HL-60 (cell line): Measurements from ENCODE around the gene NEBL.

ENCODE experiments used
- DNase-seq, 2 experiments: peaks; one replicate each; pipeline ENCODE4 v3.0.0-alpha.2; 2010 to 2020; ENCODE audit warnings: low read depth in 1 of 2, low spot score in 1 of 2
- H3K27ac ChIP-seq: fragments of 250-450 bp; sonication (Bioruptor Pico); replicated peaks from 2 replicates; pipeline ENCODE4 v1.5.1; 2020; ENCODE audit warnings: mild to moderate bottlenecking, moderate library complexity
- H3K27me3 ChIP-seq: fragments of 250-450 bp; sonication (Bioruptor Pico); 2 replicates; pipeline ENCODE4 v1.5.1; 2021; ENCODE audit warnings: mild to moderate bottlenecking, moderate library complexity; ENCODE audit not compliant: insufficient read depth, poor library complexity, severe bottlenecking
- H3K4me3 ChIP-seq: replicated peaks from 2 replicates; pipeline ENCODE4 v1.5.1; 2011; ENCODE audit warnings: mild to moderate bottlenecking, control low read depth, low read length; ENCODE audit not compliant: insufficient read depth
- GABPA ChIP-seq: IDR thresholded peaks from 2 replicates; pipeline ENCODE4 v1.6.1; 2012; ENCODE audit warnings: low read depth
- POLR2AphosphoS5 ChIP-seq: IDR thresholded peaks from 2 replicates; pipeline ENCODE4 v1.6.1; 2012; ENCODE audit warnings: low read depth
- SPI1 ChIP-seq: IDR thresholded peaks from 2 replicates; pipeline ENCODE4 v1.6.1; 2012; ENCODE audit warnings: low read depth, mild to moderate bottlenecking, borderline replicate concordance
- TF ChIP-seq, protein P1 (sequence below): IDR thresholded peaks from 2 replicates; pipeline ENCODE4 v1.6.1; 2012; ENCODE audit warnings: low read depth; ENCODE audit not compliant: insufficient replicate concordance
- TF ChIP-seq, protein P2 (sequence below): IDR thresholded peaks from one replicate; pipeline ENCODE4 v1.5.1; 2011; ENCODE audit warnings: low read length, control low read depth, inconsistent platforms; ENCODE audit not compliant: insufficient read depth

Gene NEBL

DNA sequence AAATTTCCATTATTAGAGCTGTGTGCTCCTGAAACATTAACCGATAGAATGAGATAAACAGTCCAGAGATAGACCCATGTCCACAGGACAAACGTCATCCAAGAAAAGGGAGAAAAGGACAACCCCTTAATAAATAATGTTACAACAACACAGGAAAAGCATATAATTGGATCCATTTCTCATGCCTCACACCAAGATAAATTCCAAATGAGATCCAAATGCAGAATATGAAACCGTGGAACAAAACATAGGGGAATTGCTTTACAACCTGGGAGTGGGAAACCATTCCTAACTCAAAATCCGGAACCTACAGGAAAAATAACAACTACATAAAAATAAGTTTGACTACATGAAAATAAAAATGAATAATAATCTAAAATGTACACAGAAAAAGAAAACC, 22.4 kb upstream of the NEBL start:
- TF ChIP-seq, protein P1, sequence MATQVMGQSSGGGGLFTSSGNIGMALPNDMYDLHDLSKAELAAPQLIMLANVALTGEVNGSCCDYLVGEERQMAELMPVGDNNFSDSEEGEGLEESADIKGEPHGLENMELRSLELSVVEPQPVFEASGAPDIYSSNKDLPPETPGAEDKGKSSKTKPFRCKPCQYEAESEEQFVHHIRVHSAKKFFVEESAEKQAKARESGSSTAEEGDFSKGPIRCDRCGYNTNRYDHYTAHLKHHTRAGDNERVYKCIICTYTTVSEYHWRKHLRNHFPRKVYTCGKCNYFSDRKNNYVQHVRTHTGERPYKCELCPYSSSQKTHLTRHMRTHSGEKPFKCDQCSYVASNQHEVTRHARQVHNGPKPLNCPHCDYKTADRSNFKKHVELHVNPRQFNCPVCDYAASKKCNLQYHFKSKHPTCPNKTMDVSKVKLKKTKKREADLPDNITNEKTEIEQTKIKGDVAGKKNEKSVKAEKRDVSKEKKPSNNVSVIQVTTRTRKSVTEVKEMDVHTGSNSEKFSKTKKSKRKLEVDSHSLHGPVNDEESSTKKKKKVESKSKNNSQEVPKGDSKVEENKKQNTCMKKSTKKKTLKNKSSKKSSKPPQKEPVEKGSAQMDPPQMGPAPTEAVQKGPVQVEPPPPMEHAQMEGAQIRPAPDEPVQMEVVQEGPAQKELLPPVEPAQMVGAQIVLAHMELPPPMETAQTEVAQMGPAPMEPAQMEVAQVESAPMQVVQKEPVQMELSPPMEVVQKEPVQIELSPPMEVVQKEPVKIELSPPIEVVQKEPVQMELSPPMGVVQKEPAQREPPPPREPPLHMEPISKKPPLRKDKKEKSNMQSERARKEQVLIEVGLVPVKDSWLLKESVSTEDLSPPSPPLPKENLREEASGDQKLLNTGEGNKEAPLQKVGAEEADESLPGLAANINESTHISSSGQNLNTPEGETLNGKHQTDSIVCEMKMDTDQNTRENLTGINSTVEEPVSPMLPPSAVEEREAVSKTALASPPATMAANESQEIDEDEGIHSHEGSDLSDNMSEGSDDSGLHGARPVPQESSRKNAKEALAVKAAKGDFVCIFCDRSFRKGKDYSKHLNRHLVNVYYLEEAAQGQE, result no peak
- TF ChIP-seq SPI1 (no peak), GABPA (no peak), POLR2AphosphoS5 (no peak)
- TF ChIP-seq, protein P2, sequence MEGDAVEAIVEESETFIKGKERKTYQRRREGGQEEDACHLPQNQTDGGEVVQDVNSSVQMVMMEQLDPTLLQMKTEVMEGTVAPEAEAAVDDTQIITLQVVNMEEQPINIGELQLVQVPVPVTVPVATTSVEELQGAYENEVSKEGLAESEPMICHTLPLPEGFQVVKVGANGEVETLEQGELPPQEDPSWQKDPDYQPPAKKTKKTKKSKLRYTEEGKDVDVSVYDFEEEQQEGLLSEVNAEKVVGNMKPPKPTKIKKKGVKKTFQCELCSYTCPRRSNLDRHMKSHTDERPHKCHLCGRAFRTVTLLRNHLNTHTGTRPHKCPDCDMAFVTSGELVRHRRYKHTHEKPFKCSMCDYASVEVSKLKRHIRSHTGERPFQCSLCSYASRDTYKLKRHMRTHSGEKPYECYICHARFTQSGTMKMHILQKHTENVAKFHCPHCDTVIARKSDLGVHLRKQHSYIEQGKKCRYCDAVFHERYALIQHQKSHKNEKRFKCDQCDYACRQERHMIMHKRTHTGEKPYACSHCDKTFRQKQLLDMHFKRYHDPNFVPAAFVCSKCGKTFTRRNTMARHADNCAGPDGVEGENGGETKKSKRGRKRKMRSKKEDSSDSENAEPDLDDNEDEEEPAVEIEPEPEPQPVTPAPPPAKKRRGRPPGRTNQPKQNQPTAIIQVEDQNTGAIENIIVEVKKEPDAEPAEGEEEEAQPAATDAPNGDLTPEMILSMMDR, result no peak
- no peaks in the 10 kb centered on the region for H3K27me3 ChIP-seq
- no peak overlapping the region for H3K27ac ChIP-seq
- DNase-seq, result no peak
- no peak overlapping the region for H3K4me3 ChIP-seq

DNA sequence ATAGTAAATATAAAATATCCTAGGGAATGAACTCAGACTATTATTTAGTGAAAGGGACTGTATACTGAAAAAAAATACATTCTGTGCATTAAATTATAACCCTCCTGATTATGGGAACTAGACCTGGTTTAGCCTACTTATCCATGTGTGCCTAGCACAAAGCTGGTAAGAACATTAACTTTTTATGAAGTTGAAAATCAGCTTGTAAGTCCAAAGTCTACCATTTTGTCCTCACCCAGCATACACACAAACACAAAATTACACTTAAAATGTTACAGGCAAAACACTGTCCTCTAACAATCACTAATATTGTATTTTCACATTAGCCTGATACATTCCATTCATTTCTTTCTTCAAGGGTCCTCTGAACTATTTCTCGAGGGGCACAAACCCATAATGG, 19.9 kb upstream of the NEBL start:
- TF ChIP-seq GABPA (no peak), POLR2AphosphoS5 (no peak), SPI1 (no peak)
- TF ChIP-seq, protein P1, result no peak
- TF ChIP-seq, protein P2, result no peak
- no peaks in the 10 kb centered on the region for H3K27me3 ChIP-seq
- no peak overlapping the region for H3K27ac ChIP-seq
- DNase-seq, result no peak
- H3K4me3 ChIP-seq, result no peak overlapping the region

DNA sequence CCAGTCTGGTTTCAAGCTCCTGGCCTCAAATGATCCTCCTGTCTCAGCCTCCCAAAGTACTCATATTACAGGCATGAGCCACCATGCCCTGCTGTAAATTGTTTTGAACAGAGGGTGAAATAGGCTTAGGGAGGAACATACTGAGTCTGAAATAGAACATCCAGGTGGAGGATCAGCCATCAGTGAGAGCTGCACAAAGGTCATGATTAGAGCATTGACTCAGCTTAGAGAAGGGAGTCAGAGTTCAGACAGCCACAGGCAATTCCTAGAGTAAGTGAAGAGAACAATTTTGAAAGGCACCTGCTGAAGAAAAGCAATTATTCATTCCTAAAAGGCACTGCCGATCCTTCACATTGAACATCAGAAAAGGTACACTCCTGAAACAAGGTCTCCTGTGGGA, 15.9 kb upstream of the NEBL start:
- H3K4me3 ChIP-seq, result no peak overlapping the region
- H3K27ac ChIP-seq, result no peak overlapping the region
- TF ChIP-seq, protein P1, result no peak
- TF ChIP-seq GABPA (no peak), POLR2AphosphoS5 (no peak), SPI1 (no peak)
- TF ChIP-seq, protein P2, result no peak
- DNase-seq, result no peak
- H3K27me3 ChIP-seq, result no peaks in the 10 kb centered on the region
